GM12878 (cell line): ENCODE measurements around the gene SYNJ2BP.
"Not testable (repeated sequence)": the region's sequence is repeated elsewhere in the genome, so short reads cannot be mapped to it uniquely, and the experiment has no call there.

Experiments
- ATF2 ChIP-seq: IDR thresholded peaks from 2 replicates; pipeline ENCODE4 v1.6.1; 2012; ENCODE audit warnings: low read length, inconsistent platforms
- BHLHE40 ChIP-seq, 2 experiments: fragments of 450-650 bp in 1 of 2; IDR thresholded peaks; 2 replicates each; pipeline ENCODE4 v1.6.1; 2011 to 2017; ENCODE audit warnings: low read depth in 2 of 2, borderline replicate concordance in 1 of 2, improper control_type of control experiment in 1 of 2, low read length in 1 of 2, mild to moderate bottlenecking in 1 of 2
- CTCF ChIP-seq, 3 experiments: IDR thresholded peaks in 2 of 3; conservative IDR thresholded peaks in 1 of 3; 2 replicates each; pipeline ENCODE4 v1.5.1; 2011; ENCODE audit warnings: low read depth in 3 of 3, low read length in 3 of 3, mild to moderate bottlenecking in 3 of 3, control low read depth in 2 of 3, moderate library complexity in 2 of 3, inconsistent platforms in 1 of 3, mixed read lengths in 1 of 3; ENCODE audit not compliant: control insufficient read depth in 2 of 3, insufficient read depth in 1 of 3; ENCODE audit errors: extremely low read depth in 1 of 3
- EP300 ChIP-seq, 2 experiments: fragments of 150-350 bp in 1 of 2; IDR thresholded peaks; 2 replicates each; pipeline ENCODE4 v1.6.1; 2011 to 2012; ENCODE audit warnings: low read depth in 2 of 2, low read length in 2 of 2, borderline replicate concordance in 1 of 2, improper control_type of control experiment in 1 of 2, inconsistent platforms in 1 of 2; ENCODE audit not compliant: control insufficient read depth in 1 of 2
- ESRRA ChIP-seq: IDR thresholded peaks from 2 replicates; pipeline ENCODE4 v1.6.1; 2012; ENCODE audit warnings: mild to moderate bottlenecking, low read length, improper control_type of control experiment
- EZH2 ChIP-seq: IDR thresholded peaks from 2 replicates; pipeline ENCODE4 v1.6.1; 2012; ENCODE audit warnings: low read depth, mild to moderate bottlenecking, control low read depth, inconsistent platforms, low read length, borderline replicate concordance; ENCODE audit not compliant: control insufficient read depth
- MAX ChIP-seq: IDR thresholded peaks from 2 replicates; pipeline ENCODE4 v1.6.1; 2012; ENCODE audit warnings: low read depth, low read length, improper control_type of control experiment
- POLR2A ChIP-seq: IDR thresholded peaks from 2 replicates; pipeline ENCODE4 v1.6.1; 2011; ENCODE audit warnings: low read depth, mild to moderate bottlenecking, low read length
- SIN3A ChIP-seq: IDR thresholded peaks from 2 replicates; pipeline ENCODE4 v1.6.1; 2012; ENCODE audit warnings: low read depth, low read length, improper control_type of control experiment
- TARDBP ChIP-seq: IDR thresholded peaks from 2 replicates; pipeline ENCODE4 v1.6.1; 2016; ENCODE audit warnings: borderline replicate concordance
- ZNF274 ChIP-seq: IDR thresholded peaks from one replicate; pipeline ENCODE4 v1.8.0; 2011; ENCODE audit not compliant: insufficient read length, insufficient read depth

- not testable (repeated sequence) for TF ChIP-seq EZH2; TARDBP; EP300 (IDR thresholded peaks at IDR 0.05; ENCODE audit: borderline replicate concordance in 1 of 2, control insufficient read depth in 1 of 2, low read depth in 2 of 2, low read length in 2 of 2); MAX; SIN3A; ZNF274; CTCF (IDR thresholded peaks at IDR 0.05 in 2 of 3, conservative IDR thresholded peaks at IDR 0.05 in 1 of 3; ENCODE audit: control insufficient read depth in 2 of 3, extremely low read depth in 1 of 3, insufficient read depth in 1 of 3, low read depth in 3 of 3, low read length in 3 of 3); ATF2; BHLHE40 (IDR thresholded peaks at IDR 0.05; ENCODE audit: borderline replicate concordance in 1 of 2, low read depth in 2 of 2, low read length in 1 of 2); ESRRA; POLR2A
Measured at GRCh38 chr14:70419270-70419931, 2.5 kb upstream of the SYNJ2BP start.
